Panc1 (cell line): ENCODE measurements around the gene PTPN4.

Experiments used
- CTCF ChIP-seq: fragments of 450-650 bp; IDR thresholded peaks from 2 replicates; pipeline ENCODE4 v1.5.1; 2017; ENCODE audit warnings: mild to moderate bottlenecking
- POLR2AphosphoS5 ChIP-seq: IDR thresholded peaks from 2 replicates; pipeline ENCODE4 v1.6.1; 2012; ENCODE audit warnings: mild to moderate bottlenecking, low read depth, low read length, moderate library complexity
- REST ChIP-seq, 2 experiments: IDR thresholded peaks; 2 replicates each; pipeline ENCODE4 v1.6.1; 2011 to 2012; ENCODE audit warnings: low read depth in 2 of 2, control low read depth in 1 of 2, low read length in 1 of 2, mild to moderate bottlenecking in 1 of 2, moderate library complexity in 1 of 2; ENCODE audit not compliant: insufficient read depth in 1 of 2
- SIN3A ChIP-seq: IDR thresholded peaks from 2 replicates; pipeline ENCODE4 v1.6.1; 2012; ENCODE audit warnings: low read depth, mild to moderate bottlenecking, low read length, moderate library complexity, borderline replicate concordance; ENCODE audit not compliant: insufficient read depth
- TCF7L2 ChIP-seq: IDR thresholded peaks from 2 replicates; pipeline ENCODE4 v1.6.1; 2011; ENCODE audit warnings: mild to moderate bottlenecking, low read depth, low read length, inconsistent platforms

- no peak for TF ChIP-seq POLR2AphosphoS5
- no peak for TF ChIP-seq CTCF
- TF ChIP-seq TCF7L2, result no peak
- no peak for TF ChIP-seq REST (IDR thresholded peaks at IDR 0.05; ENCODE audit: insufficient read depth in 1 of 2, low read depth in 2 of 2, low read length in 1 of 2)
- TF ChIP-seq SIN3A, result no peak
These were observed 181.1 kb downstream of the PTPN4 start for GRCh38 chr2:119940856-119941255.
